GM18517 (cell line): Measurements from ENCODE around the gene ITGB8.

Experiments
- ATAC-seq: cut with Tn5 transposase; IDR thresholded peaks from one replicate; pipeline ENCODE4 v1.9.1; 2021; ENCODE audit warnings: mild to moderate bottlenecking, moderate library complexity; ENCODE audit not compliant: unreplicated experiment

Gene ITGB8

DNA sequence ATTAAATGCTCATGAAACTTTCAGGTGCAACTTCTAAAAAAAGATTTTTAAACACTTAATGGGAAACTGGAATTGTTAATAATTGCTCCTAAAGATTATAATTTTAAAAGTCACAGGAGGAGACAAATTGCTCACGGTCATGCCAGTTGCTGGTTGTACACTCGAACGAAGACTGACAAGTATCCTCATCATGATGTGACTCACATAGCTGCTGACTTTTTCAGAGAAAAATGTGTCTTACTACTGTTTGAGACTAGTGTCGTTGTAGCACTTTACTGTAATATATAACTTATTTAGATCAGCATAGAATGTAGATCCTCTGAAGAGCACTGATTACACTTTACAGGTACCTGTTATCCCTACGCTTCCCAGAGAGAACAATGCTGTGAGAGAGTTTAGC, 79.3 kb downstream of the ITGB8 start:
- ATAC-seq: no peak

- no peak for ATAC-seq
These were observed 80.7 kb downstream of the ITGB8 start for GRCh38 chr7:20411372-20411771.

DNA sequence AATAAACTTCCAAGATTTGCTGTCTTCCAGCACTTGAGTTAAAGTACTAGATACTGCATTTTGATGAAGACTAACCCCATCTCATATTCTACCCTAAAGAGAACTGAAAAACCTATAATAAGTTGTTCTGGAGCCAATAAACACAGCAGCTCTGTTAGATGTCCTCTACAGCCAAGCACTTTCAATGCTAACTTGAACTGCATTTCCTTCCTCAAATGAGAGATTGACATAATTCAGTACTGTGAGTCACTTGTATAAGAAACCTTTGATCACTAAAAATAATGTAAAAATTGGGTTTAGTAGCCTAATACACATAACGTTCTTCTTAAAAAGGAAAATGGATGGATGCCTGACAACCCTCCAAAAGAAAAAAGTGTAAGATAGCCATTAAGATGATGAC, 81.3 kb downstream of the ITGB8 start:
- ATAC-seq: no peak

DNA sequence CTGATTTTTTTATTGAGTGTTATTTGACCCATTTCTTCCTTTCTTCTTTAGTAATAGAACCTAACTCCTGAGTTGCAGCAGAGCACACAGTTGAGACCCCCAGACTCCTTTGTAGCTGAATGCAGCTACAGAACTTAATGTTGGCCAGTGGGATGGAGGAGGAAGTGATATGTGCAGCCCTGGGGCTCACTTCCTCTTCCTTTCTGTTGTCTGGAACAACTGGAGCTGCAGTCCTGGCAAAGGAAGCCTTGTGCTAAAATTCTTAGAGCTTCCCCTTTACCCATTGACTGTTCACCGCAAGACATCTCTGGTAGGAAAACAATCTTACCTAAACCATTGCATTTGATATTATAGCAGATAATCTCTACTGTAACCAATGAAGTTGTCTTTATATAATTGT, 86.6 kb downstream of the ITGB8 start:
- no peak for ATAC-seq

DNA sequence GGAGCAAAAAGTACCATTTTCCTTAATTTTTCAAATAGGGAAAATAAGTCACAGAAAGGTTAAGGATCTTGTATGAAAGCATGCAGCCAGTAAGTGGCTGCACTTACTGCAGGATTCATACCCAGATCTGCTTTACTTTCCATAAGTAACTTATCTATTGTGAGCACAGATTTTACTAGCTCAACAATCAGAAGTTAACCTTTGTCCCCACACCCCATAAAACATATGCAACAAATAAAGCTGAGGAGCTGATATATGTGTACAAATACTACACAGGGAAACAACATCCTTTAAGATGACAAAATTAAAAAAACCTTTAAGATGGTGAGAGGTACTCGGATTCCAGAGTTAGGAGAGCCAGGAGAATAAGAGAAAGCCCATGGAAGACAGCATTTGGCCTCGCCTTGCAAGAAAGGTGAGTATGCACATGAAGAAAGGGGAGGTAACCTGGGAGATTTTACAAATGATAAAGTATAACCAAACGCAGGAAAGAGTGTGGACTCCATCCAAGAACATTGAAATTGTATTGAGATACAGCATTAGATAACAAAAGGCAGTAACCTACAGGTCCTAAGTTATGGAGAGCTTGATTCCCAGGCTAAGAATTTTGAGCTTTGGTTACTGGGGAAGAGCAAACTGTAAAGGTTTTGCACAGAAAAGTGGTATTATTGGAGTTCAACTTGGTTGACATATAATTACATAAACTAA, 87.1 kb downstream of the ITGB8 start:
- no peak for ATAC-seq

- ATAC-seq: no peak
These were observed 93.8 kb downstream of the ITGB8 start for GRCh38 chr7:20424500-20424899.

GRCh38 chr7:20430664-20431063, 100.0 kb downstream of the ITGB8 start:
- ATAC-seq: no peak

DNA sequence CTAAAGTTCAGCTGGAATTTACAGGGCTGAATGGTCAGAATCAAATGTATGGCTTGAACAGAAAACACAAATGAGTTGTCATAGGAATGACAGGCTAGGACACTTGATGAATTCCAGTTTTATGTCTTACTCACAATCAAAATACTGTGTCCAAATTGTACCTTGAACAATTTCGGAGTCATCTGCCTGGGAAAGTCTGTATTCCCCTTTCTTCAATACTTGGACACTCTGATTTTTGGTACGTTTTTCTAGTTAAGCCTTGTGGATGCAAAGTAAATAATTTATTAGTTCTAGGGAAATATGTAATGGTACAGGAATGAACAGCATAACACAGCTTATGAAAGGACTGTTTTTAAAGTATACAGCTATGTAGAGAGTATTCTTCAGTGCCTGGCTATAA, 100.4 kb downstream of the ITGB8 start:
- ATAC-seq: no peak

DNA sequence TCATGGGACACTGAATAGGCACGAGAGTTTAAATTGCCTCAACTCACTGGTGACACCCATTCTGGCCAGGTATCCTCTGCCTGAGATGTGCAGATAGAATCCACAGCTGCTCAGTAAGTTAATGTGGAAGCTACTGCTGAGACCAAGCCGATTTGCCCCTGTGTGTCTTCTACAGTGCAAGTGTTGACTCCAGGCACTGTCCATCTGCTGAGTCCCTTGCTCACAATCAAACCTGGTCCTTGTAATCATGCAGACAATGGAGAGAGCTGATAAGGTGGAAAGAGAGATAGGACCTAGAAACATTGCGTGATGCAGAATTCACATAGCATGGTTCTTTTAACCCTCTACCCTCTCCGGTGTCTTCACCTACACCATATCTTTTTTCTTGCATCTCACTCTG, 101.4 kb downstream of the ITGB8 start:
- ATAC-seq: no peak

DNA sequence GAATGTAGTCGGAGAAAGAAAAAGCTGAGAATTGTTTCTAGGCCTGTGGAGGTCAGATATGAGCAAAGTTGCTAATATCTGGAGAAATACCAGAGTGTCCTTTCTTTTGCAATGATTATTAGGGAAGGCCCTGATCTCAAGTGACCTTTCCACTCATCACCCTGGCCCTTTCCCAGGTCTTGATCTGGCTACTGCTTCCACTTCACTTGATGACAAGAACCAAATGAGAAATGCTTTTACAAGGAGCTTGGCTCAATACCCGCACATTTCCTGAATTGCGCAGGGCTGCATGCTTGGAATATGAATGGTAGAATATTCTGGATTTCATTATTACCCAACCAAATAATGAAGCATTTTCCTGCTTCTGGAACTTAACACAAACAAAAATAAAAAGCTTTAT, 104.6 kb downstream of the ITGB8 start:
- no peak for ATAC-seq

- ATAC-seq: no peak
These were observed 107.5 kb downstream of the ITGB8 start for GRCh38 chr7:20438248-20438647.

DNA sequence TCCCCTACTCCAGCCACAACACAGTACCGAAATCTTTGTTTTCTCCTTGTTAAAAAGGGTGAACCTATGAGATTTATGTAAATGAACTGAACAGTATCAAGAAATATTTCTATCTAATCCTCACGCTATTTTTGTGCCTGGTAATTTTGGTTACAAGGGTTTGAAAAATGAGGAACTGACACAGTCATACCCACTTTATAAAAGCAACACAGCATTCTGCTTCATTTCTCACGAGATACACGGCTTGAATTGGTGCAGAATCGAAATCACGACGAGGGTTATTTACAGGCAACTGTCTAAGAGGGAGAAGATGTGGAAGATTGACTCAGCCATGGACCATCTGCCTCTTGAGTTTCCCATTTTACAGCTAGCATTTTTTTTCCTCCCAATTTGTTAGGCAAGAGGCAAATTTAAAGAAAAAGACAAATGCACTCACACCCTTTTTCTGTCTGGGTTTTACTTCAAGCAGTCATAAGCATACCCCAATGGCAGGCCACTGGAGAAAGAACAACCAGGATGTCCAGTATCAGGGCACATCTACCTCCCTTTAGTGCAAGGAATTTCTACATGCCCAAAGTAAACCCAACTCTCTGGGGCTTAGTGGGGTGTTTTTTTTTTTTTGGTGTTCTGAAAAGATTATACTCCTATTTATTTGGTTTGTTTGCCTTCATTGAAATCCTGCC, 108.1 kb downstream of the ITGB8 start:
- ATAC-seq: peak; percentile 93

GRCh38 chr7:20439416-20440185, 108.9 kb downstream of the ITGB8 start:
- no peak for ATAC-seq

- no peak for ATAC-seq
These were observed 109.9 kb downstream of the ITGB8 start for GRCh38 chr7:20440472-20441105.

- ATAC-seq: no peak
These were observed 110.6 kb downstream of the ITGB8 start for GRCh38 chr7:20441346-20441745.

GRCh38 chr7:20441991-20442441, 111.3 kb downstream of the ITGB8 start:
- ATAC-seq: no peak

DNA sequence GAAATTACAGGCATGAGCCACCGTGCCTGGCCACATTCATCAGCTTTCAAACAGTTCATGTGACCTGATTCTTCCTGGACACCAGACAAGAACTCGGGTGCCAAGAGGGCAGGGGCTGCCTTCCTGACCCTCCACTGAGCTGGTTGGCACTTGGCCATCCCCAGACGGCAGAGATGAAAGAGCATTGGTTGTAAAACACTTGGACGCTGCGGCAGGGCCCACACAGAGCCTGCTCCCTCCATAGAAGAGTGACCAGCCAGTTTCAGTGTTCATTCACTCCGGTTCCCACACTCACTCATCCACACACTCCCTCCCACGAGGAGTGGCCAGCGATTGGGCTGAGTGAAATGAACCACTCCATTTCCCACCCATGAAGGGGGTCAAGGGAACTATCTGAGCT, 112.3 kb downstream of the ITGB8 start:
- no peak for ATAC-seq

DNA sequence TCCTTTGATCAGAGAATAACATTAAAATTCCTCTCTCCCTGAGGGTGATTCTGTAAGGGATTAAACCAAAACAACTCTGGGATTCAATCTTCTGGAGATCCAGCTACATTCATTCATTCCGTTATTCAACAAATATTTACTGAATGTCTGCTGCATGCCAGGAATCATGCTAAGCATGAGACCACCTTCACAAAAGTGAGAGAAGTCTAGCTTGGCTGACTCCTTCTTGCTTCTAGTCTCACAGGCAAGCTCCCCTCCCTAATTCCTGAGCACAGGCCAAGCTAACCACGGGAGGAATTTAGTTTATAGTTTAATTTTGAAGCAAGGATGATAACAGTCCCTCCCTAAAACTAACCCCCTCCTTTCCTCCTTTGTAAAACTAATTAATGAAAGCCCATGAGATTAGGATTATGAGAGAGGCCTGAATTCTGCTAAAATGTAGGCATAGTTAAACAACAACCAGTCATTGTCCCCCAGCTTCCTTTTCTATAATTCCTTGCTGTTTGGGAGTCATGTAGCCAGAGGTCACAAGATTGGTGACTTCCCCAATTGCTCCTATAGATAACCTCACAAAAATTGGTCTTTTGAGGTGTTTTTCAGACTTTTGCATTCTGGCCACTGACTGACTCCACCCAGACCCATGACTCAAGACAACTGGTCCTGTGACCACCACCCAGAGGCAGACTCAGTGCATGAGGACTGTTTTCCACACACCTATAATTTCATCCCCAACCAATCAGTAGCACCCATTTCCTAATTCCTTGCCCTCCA, 113.5 kb downstream of the ITGB8 start:
- no peak for ATAC-seq

DNA sequence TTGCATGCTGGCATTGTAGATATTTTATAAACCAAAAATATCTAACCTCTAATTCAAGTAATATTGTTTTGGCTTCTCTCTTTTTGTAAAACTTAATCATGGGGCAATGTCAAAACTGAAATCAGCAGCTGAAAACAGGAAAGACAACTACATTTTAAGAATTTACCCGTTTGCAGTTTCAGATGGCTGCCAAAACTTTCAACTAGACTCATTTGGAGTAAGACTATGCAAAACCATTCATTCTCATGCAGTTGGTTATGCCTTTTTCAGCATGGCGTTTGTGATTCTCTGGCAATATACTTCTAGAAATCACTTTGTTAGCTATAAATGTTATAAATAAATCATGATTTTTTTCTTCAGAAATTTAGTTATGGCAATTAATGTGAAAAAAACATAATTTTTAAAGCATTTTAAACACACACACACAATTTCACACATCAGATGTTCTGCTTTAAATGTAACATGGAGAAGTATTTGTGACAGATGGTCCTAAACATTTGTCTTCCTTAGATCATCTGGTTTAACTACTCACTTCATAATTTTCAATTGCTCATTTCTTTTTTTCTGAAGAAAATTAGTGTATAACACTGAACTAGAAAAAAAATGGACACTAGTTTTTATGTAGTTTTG, 116.4 kb downstream of the ITGB8 start:
- ATAC-seq: peak; percentile 96

- ATAC-seq: no peak
These were observed 118.5 kb downstream of the ITGB8 start for GRCh38 chr7:20449176-20449575.
